Activated CD8-positive, alpha-beta memory T cell treated with anti-CD3 and anti-CD28 coated beads for 4 hours (primary cell): Measurements from ENCODE around the gene C1GALT1C1.
"Not testable (repeated sequence)": the region's sequence is repeated elsewhere in the genome, so short reads cannot be mapped to it uniquely, and the experiment has no call there.

ENCODE experiments used
- DNase-seq, 2 donors: peaks; one replicate each; pipeline ENCODE4 v3.0.0-alpha.2; 2020; ENCODE audit warnings: low read depth in 2 of 2

The C1GALT1C1 gene

DNA sequence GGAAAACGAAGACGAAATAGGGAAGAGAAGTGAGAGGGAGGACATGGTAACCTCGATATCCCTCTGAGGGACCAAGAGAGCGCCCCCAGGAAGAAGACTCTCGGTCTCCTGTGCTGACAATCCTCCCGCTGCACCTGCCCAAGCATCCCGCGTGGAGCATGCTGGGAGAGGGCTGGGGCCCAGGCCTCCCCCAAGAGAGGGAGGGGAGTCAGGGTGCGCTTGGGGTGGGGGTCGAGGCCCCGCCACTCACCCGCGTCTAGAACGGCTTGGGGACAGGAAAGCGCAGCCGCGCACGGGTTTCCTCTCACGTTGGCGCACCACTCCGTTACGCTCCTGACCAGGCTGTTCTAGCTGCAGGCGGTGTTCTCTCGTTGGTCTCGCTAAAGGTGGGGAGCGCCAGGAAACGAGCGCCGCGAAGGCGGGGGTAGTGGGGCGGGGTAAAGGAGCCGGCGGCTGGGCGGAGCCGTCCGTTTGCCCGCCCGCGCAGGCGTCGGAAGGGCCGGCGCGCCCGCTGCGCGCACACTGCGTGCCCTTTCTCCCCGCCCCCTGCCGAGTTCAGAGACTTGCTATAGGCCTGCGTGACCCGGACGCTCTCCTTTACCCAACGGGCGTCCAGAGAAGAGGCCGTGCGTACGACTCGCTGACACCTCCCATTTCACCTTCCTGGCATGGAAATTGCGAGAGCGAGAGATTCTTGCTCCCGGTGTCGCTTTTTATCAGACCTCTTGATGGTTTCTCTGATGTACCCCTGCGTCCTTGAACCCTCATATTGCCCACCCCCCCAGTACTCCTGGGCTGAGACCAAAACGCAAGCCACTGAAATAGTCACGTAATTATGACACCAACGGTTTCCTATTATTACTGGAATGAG is at the start of gene C1GALT1C1:
Gene C1GALT1C1 (minus strand): TSS at position 388 of the 871 bp plus-strand sequence. CDS start 2,888 bp downstream, outside the sequence.
- peak; percentile 82 to 83 for DNase-seq

DNA sequence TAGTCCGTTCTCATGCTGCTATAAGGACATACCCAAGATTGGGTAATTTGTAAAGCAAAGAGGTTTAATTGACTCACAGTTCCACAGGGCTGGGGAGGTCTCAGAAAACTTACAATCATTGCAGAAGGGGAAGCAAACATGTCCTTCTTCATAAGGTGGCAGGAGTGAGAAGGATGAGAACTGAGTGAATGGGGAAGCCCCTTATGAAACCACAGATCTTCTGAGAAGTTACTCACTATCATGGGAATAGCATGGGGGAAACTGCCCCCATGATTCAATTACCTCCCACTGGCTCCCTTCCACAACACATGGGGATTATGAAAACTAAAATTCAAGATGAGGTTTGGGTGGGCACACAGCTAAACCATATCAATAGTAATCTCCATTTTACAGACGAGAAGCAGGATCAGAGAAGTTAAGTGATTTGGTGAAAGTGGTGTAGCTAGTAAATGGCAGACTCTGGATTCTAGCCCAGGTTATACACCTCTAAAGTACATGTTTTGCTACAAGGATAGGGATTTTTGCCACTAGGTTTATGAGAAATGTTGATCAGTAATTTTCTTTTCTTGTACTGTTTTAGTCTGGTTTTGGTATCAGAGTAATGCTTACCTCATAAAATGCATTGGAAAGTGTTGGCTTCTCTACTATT is 47.3 kb upstream of the C1GALT1C1 start:
- DNase-seq: no peak

GRCh38 chrX:120672841-120673530 is 43.1 kb upstream of the C1GALT1C1 start:
- DNase-seq: no peak

- DNase-seq: no peak
Observed at GRCh38 chrX:120672389-120672788, 42.5 kb upstream of the C1GALT1C1 start.

- DNase-seq: no peak
Observed at GRCh38 chrX:120671963-120672362, 42.1 kb upstream of the C1GALT1C1 start.

- DNase-seq: no peak
Observed at GRCh38 chrX:120668357-120668756, 38.5 kb upstream of the C1GALT1C1 start.

DNA sequence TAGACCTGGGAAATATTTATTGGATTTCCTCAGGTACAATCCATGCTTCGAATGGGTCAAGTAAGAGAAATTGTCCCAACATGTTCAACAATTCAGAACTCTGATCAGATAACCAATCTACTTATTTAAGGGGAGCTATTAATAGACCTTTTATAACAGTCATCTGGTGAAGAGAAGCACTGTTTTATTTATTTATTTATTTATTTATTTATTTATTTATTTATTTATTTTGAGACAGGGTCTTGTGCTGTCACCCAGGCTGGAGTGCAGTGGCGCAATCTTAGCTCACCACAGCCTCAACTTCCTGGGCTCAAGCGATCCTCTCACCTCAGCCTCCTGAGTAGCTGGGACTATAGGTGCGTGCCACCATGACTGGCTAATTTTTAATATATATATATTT is 34.7 kb upstream of the C1GALT1C1 start:
- DNase-seq: not testable (repeated sequence)

DNA sequence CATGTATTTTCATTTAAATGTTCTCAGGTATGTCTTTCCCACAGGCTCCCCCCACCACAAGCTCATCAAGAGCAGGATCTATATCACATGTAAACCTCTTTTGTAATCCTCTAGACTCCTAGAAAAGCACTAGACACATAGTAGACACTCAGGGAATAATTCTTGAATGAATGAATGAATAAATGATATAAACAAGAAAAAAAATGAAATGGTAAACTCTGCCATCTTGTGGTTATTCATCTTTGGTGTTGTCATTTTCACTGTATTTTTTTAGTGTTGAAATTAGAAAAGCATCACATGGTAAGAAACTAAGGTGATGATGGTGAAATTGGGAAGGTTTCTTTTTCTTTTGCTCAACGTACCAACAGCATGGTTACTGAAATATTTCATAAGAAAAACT is 34.2 kb upstream of the C1GALT1C1 start:
- no peak for DNase-seq

DNA sequence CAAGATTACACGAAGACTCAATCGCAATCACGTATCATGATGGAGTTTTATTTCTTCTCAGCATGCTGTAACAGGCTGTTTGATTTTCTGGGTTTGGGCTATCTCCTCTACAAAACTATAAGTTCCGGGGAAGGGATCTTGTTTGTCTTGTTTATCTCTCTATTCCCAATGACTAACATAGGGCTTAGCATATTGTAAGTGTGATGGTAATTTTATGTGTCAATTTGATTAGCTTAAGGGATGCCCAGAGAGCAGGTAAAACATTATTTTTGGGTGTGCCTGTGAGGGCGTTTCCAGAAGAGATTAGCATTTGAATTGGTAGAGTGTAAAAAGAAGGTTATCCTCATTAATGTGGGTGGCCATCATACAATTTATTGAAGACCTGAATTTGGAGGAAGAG is 32.8 kb upstream of the C1GALT1C1 start:
- DNase-seq: no peak

DNA sequence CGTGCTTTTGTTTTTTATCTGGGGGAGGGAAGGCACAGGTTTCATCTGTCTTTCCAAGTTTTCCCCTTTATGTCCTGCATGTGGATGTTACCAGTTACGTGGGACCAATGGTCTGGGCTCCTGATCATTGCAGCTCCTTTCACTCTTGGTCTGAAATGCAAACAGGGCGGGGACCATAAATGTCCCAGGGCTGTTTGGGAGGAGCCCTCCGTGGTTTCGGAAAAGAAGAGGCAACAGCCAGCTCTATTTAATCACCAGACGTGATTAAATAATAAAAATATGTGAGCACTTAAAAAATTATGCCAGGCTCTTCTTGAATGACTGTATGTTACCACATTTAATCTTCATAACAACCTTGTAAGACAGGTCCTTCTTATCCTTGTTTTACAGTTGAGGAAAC is 30.8 kb upstream of the C1GALT1C1 start:
- no peak for DNase-seq

DNA sequence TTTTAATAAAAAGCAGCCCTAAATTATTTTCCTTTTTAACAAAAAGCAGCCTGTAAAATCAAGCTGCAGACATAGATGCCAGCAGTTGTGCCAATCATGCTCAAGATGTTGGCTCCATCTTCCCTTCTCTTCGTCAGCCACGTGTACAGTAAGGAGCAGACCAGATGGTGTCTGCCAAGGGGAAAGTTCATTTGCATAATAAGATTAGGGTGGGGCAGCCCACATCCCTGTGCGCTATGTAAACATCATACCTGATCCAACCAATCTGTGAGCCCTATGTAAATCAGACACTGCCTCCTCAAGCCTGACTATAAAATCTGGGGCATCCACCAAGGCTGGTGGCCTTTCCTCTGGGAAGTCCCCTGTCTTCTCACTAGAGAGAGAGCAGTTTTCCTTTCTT is 23.1 kb upstream of the C1GALT1C1 start:
- DNase-seq: no peak

GRCh38 chrX:120652256-120652655 is 22.4 kb upstream of the C1GALT1C1 start:
- DNase-seq: not testable (repeated sequence)

GRCh38 chrX:120647127-120647526 is 17.3 kb upstream of the C1GALT1C1 start:
- DNase-seq: no peak

DNA sequence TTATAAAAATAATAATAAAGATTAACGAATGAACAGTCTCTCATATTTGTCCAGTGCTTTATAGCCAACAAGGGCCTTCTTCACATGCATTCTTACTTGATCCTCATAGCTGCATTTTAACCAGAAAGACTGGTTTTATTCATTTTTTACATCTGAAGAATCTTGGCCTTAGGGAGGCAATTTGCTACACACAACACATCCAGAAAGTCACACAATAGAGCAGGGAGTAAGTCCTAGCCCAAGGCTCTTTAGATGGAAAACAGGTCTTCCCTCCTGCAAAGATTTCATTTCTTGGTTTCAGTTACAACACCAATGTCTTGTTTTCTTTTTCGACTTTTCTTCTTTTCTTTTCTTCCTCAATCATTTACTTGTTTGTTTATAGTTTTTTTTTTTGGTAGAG is 13.0 kb upstream of the C1GALT1C1 start:
- DNase-seq: no peak

GRCh38 chrX:120638619-120639018 is 8.8 kb upstream of the C1GALT1C1 start:
- no peak for DNase-seq

DNA sequence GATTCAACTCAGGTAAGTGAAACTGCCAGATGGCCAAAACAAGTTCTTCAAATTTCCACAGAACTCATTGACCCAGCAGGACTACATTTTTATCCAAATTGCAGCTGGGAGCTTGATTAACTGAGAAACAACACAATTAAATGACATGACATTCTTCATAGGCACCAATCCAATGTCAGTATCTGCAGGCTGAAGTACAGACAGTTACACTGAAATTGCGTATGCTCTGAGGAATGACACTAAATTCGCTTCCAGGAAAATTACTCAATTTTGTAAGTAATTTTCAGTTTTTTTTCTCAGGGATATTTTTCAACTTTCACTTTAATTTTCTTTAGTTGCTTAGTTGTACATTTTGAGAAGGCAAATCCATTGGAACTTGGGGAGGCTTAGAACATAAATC is 4.5 kb downstream of the C1GALT1C1 start:
- no peak for DNase-seq

GRCh38 chrX:120617996-120618630 is 11.7 kb downstream of the C1GALT1C1 start:
- no peak for DNase-seq

DNA sequence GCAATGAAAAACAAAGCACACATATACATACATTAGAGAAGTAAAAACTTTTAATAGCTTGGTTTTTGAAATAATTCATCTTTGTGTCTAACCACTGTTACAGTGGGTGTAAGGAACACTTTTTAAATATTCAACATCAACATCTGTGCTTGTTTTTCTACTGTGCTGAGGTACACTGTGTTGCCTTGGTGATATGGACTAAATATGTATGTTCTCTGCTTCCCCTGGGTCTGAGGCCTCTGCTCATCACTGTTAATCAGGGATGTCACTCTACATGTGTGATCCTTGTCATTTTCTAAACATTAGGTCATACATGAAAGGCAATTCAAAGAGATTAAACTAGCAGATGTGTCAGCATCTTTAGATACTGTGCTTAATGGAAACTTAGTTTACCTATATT is 15.0 kb downstream of the C1GALT1C1 start:
- no peak for DNase-seq

DNA sequence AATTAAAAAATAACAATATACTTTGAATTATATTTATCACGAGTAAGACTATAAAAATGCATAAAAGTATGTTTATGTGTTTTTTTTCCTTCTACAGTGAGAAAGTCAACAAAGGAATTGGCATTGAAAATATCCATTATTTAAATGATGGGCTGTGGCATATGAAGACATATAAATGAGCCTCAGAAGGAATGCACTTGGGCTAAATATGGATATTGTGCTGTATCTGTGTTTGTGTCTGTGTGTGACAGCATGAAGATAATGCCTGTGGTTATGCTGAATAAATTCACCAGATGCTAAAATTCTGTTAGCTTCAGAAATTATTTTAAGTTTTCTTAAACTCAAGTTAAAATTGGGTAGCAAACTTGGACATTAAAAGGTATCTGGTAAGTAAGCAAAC is 17.8 kb downstream of the C1GALT1C1 start:
- DNase-seq: no peak

GRCh38 chrX:120604361-120604782 is 25.5 kb downstream of the C1GALT1C1 start:
- DNase-seq: no peak

DNA sequence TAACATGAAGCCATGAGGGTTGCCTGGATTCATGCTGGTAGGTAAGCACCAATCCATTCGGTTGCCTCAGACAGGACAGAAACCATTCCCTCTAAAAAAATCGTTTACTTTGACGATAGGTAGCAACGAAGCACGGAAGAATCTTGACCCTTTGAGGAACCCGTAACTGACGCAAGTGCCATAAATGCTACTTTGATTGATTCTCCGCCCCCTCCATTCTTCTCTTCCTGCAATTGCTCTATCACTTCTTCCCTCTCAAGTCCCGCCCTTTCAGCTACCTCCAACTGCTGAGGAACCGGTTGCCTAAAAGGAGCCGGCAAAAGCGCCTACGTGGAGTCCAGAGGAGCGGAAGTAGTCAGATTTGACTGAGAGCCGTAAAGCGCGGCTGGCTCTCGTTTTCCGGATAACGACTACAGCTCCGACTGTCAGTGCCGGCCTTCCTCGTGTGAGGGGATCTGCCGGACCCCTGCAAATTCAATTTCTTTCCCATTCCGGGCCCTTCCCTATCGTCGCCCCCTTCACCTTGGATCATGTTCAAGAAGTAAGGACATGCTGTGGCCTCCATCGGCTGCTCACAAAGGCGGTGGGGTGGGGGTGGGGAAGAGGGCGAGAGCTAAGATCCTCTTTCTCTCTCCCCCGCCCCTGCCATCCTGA is 26.0 kb downstream of the C1GALT1C1 start, which contains the start of gene MCTS1:
Gene MCTS1 (plus strand): TSS at position 395 of the 654 bp plus-strand sequence. CDS start 136 bp downstream, at position 531.
- peak; percentile 41 to 65 for DNase-seq
